SK-N-SH (cell line): ENCODE data around the gene TAF6. TPM values are rescaled to one million over a fixed set of nuclear protein-coding genes. Genes with fewer than 3 reads are reported as not detected.
A peak's percentile ranks its signal among the peaks of the same experiment; 100 is the strongest.

ENCODE experiments used
- CTCF ChIA-PET: fragments of 300-600, 350-600 bp; formaldehyde crosslinking; extraction: SDS; loops from one replicate; lab custom pipeline; 2021; lab: Yijun Ruan, JAX
- POLR2A ChIA-PET: fragments of 350-600 bp; sonication (Branson Sonifier 250); formaldehyde crosslinking; extraction: SDS; loops from one replicate; lab custom pipeline; 2020; ENCODE audit warnings: antibody characterized with exemption, inconsistent platforms; lab: Yijun Ruan, JAX
- DNase-seq: peaks from one replicate; pipeline ENCODE4 v3.0.0; 2012
- H2AFZ ChIP-seq: fragments of 200-600 bp; sonication (generic); 2 replicates; pipeline ENCODE4 v1.8.1; 2016; ENCODE audit warnings: antibody characterized with exemption, mild to moderate bottlenecking, low read depth
- H3F3A ChIP-seq: fragments of 200-600 bp; sonication (generic); replicated peaks from 2 replicates; pipeline ENCODE3; 2016; ENCODE audit warnings: antibody characterized with exemption, mild to moderate bottlenecking; ENCODE audit not compliant: insufficient read depth
- H3K27ac ChIP-seq, 2 experiments: fragments of 200-500 bp in 1 of 2; fragments of 200-600 bp in 1 of 2; sonication (Bioruptor generic) in 1 of 2; sonication (generic), shearing (Covaris generic) in 1 of 2; 2 replicates each; pipeline versions ENCODE4 v1.5.1 to v1.6.1; 2014 to 2016; ENCODE audit warnings: low read depth in 2 of 2, inconsistent platforms in 1 of 2, low read length in 1 of 2, mild to moderate bottlenecking in 1 of 2, mixed read lengths in 1 of 2
- H3K27me3 ChIP-seq: fragments of 200-600 bp; sonication (generic), shearing (Covaris generic); 2 replicates; pipeline ENCODE4 v1.6.1; 2016; ENCODE audit warnings: mixed run types; ENCODE audit not compliant: insufficient read depth
- H3K36me3 ChIP-seq, 2 experiments: fragments of 200-500 bp in 1 of 2; fragments of 200-600 bp in 1 of 2; sonication (Bioruptor generic) in 1 of 2; sonication (generic) in 1 of 2; replicated peaks in 1 of 2; 2 replicates each; pipeline versions ENCODE3 to v1.5.1; 2014 to 2016; ENCODE audit warnings: low read length in 1 of 2, mild to moderate bottlenecking in 1 of 2; ENCODE audit not compliant: insufficient read depth in 2 of 2, control insufficient read depth in 1 of 2
- H3K4me1 ChIP-seq, 2 experiments: fragments of 200-500 bp in 1 of 2; fragments of 200-600 bp in 1 of 2; sonication (Bioruptor generic) in 1 of 2; sonication (generic), shearing (Covaris generic) in 1 of 2; 2 replicates each; pipeline versions ENCODE4 v1.5.1 to v1.6.1; 2014 to 2016; ENCODE audit warnings: low read depth in 1 of 2, low read length in 1 of 2, mixed run types in 1 of 2; ENCODE audit not compliant: insufficient read depth in 2 of 2, control insufficient read depth in 1 of 2
- H3K4me2 ChIP-seq: fragments of 200-600 bp; sonication (generic), shearing (Covaris generic); 2 replicates; pipeline ENCODE4 v1.6.1; 2017; ENCODE audit warnings: mixed run types
- H3K4me3 ChIP-seq, 2 experiments: fragments of 200-500 bp in 1 of 2; fragments of 200-600 bp in 1 of 2; sonication (Bioruptor generic) in 1 of 2; sonication (generic), shearing (Covaris generic) in 1 of 2; 2 replicates each; pipeline versions ENCODE4 v1.5.1 to v1.8.1; 2014 to 2016; ENCODE audit warnings: low read depth in 2 of 2, inconsistent platforms in 1 of 2, low read length in 1 of 2, mild to moderate bottlenecking in 1 of 2, mixed read lengths in 1 of 2, moderate library complexity in 1 of 2
- H3K79me2 ChIP-seq: fragments of 200-600 bp; sonication (generic); 2 replicates; pipeline ENCODE4 v1.8.1; 2017; ENCODE audit warnings: mild to moderate bottlenecking; ENCODE audit not compliant: insufficient read depth
- H3K9ac ChIP-seq: fragments of 200-600 bp; sonication (generic); 2 replicates; pipeline ENCODE4 v1.6.1; 2017; ENCODE audit warnings: mixed run types
- H3K9me2 ChIP-seq: fragments of 200-600 bp; sonication (generic); 2 replicates; pipeline ENCODE4 v1.6.1; 2017; ENCODE audit warnings: mixed run types
- H3K9me3 ChIP-seq: fragments of 200-600 bp; sonication (generic); 2 replicates; pipeline ENCODE4 v1.6.1; 2017; ENCODE audit warnings: mixed run types, mild to moderate bottlenecking, moderate library complexity
- H4K20me1 ChIP-seq: fragments of 200-600 bp; sonication (generic); 2 replicates; pipeline ENCODE4 v1.6.1; 2017; ENCODE audit warnings: mild to moderate bottlenecking, mixed run types; ENCODE audit not compliant: insufficient read depth
- CTCF ChIP-seq: fragments of 200-600 bp; sonication (generic); IDR thresholded peaks from 2 replicates; pipeline ENCODE4 v1.6.1; 2017; ENCODE audit warnings: antibody characterized with exemption, mild to moderate bottlenecking, moderate library complexity
- ELF1 ChIP-seq: IDR thresholded peaks from 2 replicates; pipeline ENCODE4 v1.4.0; 2012
- FOXM1 ChIP-seq: IDR thresholded peaks from 2 replicates; pipeline ENCODE4 v1.4.0; 2012; ENCODE audit warnings: low read depth, mild to moderate bottlenecking
- GATA2 ChIP-seq: sonication (generic); formaldehyde crosslinking; IDR thresholded peaks from 2 replicates; pipeline ENCODE4 v1.5.0; 2020; ENCODE audit warnings: mild to moderate bottlenecking, missing genetic modification reagents
- RFX5 ChIP-seq: IDR thresholded peaks from 2 replicates; pipeline ENCODE4 v1.6.1; 2012; ENCODE audit warnings: mild to moderate bottlenecking, improper control_type of control experiment, low read length
- SMC3 ChIP-seq: IDR thresholded peaks from 2 replicates; pipeline ENCODE4 v1.6.1; 2012; ENCODE audit warnings: low read depth, low read length, improper control_type of control experiment
- USF1 ChIP-seq: IDR thresholded peaks from 2 replicates; pipeline ENCODE4 v1.4.0; 2012; ENCODE audit warnings: low read depth, borderline replicate concordance
- ZBTB33 ChIP-seq: IDR thresholded peaks from 2 replicates; pipeline ENCODE4 v1.4.0; 2012; ENCODE audit warnings: low read depth, borderline replicate concordance
- WGBS: methylation state at CpG from one replicate; pipeline ENCODE4 v1.1.6; 2017; ENCODE audit warnings: low lambda C conversion rate; 5-methylcytosine and 5-hydroxymethylcytosine counted together
- polyA plus RNA-seq, 3 experiments: library from polyadenylated mRNA; depleted of rRNA; stranded (reverse); fragments of >200 nt; gene quantifications; 2 replicates each; pipeline ENCODE4 v1.2.3, GENCODE V29; 2012
- TF ChIP-seq, protein P1 (sequence below): fragments of 150-350 bp; IDR thresholded peaks from 2 replicates; pipeline ENCODE4 v1.6.1; 2017; ENCODE audit warnings: antibody characterized with exemption, low read length, low read depth, borderline replicate concordance

Gene TAF6
- polyA plus RNA-seq, 1 of the 3 experiments (the other 2 are of a cell fraction): 70.5 TPM

DNA sequence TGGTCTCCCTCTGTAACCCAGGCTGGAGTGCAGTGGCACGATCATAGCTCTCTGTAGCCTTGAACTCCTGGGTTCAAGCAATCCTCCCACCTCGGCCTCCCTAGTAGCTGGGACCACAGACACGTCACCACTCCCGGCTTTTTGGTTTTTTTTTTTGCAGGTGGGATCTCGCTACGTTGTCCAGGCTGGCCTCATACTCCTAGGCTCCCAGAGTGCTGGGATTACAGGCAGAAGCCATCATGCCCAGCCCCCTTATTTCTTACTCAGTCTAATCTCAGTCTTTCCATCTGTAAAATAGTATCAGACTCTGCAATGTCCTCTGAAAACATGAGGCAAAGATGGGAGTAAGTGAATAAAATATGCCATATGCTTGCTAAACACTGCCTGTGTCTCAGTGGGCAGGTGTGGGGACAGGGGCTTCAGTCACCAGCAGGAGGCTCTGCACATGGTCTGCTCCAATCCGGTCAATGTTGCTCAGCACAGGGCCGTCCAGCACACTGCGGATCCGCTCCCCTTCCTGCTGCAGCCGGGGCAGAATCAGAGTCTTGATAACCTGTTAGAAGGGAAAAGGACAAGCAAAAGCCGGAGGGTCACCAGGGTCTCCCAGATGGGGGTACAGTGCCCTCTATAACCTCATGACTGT lies 9.5 kb downstream of the TAF6 start:
- H3K36me3 ChIP-seq: peaks cover 39 to 44% of the 10 kb centered on the region in 2 experiments
- CTCF ChIA-PET: interaction anchor here (0.8 to 1.2 kb wide), 2 partner anchors 23 to 27 kb away, joined by 3 to 4 read pairs; no protein-coding TSS in a partner anchor

More for the DNA sequence above, 9.5 kb downstream of the TAF6 start:
- H3F3A ChIP-seq: peaks cover 25% of the 10 kb centered on the region
- POLR2A ChIA-PET: interaction anchor here (1.0 kb wide), 1 partner anchor 9 kb away, joined by 4 read pairs; no protein-coding TSS in a partner anchor
- H3K27ac ChIP-seq: no peak overlapping the region
- no peak overlapping the region for H3K4me2 ChIP-seq
- no peak overlapping the region for H2AFZ ChIP-seq
- no peaks in the 10 kb centered on the region for H3K4me1 ChIP-seq
- no peak overlapping the region for H3K4me3 ChIP-seq
- H3K27me3 ChIP-seq: no peaks in the 10 kb centered on the region
- no peaks in the 10 kb centered on the region for H3K9me2 ChIP-seq
- H3K9ac ChIP-seq: no peak overlapping the region
- TF ChIP-seq SMC3 (0 out of 2 replicates have a peak, but pooled peaks have one; percentile 2), ELF1 (no peak), GATA2 (no peak), USF1 (no peak), FOXM1 (no peak), ZBTB33 (no peak), CTCF (peak; percentile 33), RFX5 (no peak)
- TF ChIP-seq, protein P1, sequence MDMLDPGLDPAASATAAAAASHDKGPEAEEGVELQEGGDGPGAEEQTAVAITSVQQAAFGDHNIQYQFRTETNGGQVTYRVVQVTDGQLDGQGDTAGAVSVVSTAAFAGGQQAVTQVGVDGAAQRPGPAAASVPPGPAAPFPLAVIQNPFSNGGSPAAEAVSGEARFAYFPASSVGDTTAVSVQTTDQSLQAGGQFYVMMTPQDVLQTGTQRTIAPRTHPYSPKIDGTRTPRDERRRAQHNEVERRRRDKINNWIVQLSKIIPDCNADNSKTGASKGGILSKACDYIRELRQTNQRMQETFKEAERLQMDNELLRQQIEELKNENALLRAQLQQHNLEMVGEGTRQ: no peak
- DNase-seq: peak; percentile 56
- H3K9me3 ChIP-seq: no peaks in the 10 kb centered on the region
- WGBS: 90% methylated on average over 12 of the region's 12 CpGs
- H4K20me1 ChIP-seq: no peaks in the 10 kb centered on the region
- no peaks in the 10 kb centered on the region for H3K79me2 ChIP-seq
